HEK293T (cell line): ENCODE data around the gene PTPRD.

Experiments used
- ARNT ChIP-seq: fragments of 450-650 bp; IDR thresholded peaks from 2 replicates; pipeline ENCODE4 v1.6.1; 2017; ENCODE audit warnings: mild to moderate bottlenecking
- BHLHE40 ChIP-seq: fragments of 450-650 bp; IDR thresholded peaks from 2 replicates; pipeline ENCODE4 v1.6.1; 2016; ENCODE audit warnings: mild to moderate bottlenecking, moderate library complexity, borderline replicate concordance
- CTBP1 ChIP-seq: fragments of 450-650 bp; IDR thresholded peaks from 2 replicates; pipeline ENCODE4 v1.6.1; 2016; ENCODE audit warnings: borderline replicate concordance
- ELF4 ChIP-seq: fragments of 450-650 bp; IDR thresholded peaks from 2 replicates; pipeline ENCODE4 v1.6.1; 2017; ENCODE audit warnings: antibody characterized with exemption
- FOXA1 ChIP-seq: fragments of 450-650 bp; IDR thresholded peaks from 2 replicates; pipeline ENCODE4 v1.6.1; 2016; ENCODE audit warnings: mild to moderate bottlenecking
- FOXK2 ChIP-seq: fragments of 450-650 bp; IDR thresholded peaks from 2 replicates; pipeline ENCODE4 v1.6.1; 2016; ENCODE audit warnings: mild to moderate bottlenecking
- FOXM1 ChIP-seq: fragments of 450-650 bp; IDR thresholded peaks from 2 replicates; pipeline ENCODE4 v1.6.1; 2017; ENCODE audit warnings: mild to moderate bottlenecking, borderline replicate concordance
- L3MBTL2 ChIP-seq: fragments of 450-650 bp; conservative IDR thresholded peaks from 2 replicates; pipeline ENCODE4 v1.6.1; 2016; ENCODE audit warnings: mild to moderate bottlenecking
- LEF1 ChIP-seq: fragments of 450-650 bp; IDR thresholded peaks from 2 replicates; pipeline ENCODE4 v1.6.1; 2017; ENCODE audit warnings: mild to moderate bottlenecking, borderline replicate concordance
- NFRKB ChIP-seq: fragments of 450-650 bp; IDR thresholded peaks from 2 replicates; pipeline ENCODE4 v1.6.1; 2016; ENCODE audit warnings: mild to moderate bottlenecking, moderate library complexity
- SP1 ChIP-seq: fragments of 450-650 bp; IDR thresholded peaks from 2 replicates; pipeline ENCODE4 v1.6.1; 2017
- SUZ12 ChIP-seq: fragments of 450-650 bp; IDR thresholded peaks from 2 replicates; pipeline ENCODE4 v1.6.1; 2016; ENCODE audit warnings: mild to moderate bottlenecking
- TARDBP ChIP-seq: fragments of 450-650 bp; IDR thresholded peaks from 2 replicates; pipeline ENCODE4 v1.6.1; 2016
- TF ChIP-seq, protein P1 (sequence below): fragments of 450-650 bp; IDR thresholded peaks from 2 replicates; pipeline ENCODE4 v1.6.1; 2016

GRCh38 chr9:9565700-9566099 lies 1047.1 kb downstream of the PTPRD start:
- TF ChIP-seq L3MBTL2 (no peak), FOXK2 (no peak), FOXA1 (no peak), TARDBP (no peak), BHLHE40 (no peak), SUZ12 (no peak), NFRKB (no peak), SP1 (no peak), CTBP1 (no peak), ARNT (no peak), ELF4 (no peak), FOXM1 (no peak), LEF1 (no peak)
- TF ChIP-seq, protein P1, sequence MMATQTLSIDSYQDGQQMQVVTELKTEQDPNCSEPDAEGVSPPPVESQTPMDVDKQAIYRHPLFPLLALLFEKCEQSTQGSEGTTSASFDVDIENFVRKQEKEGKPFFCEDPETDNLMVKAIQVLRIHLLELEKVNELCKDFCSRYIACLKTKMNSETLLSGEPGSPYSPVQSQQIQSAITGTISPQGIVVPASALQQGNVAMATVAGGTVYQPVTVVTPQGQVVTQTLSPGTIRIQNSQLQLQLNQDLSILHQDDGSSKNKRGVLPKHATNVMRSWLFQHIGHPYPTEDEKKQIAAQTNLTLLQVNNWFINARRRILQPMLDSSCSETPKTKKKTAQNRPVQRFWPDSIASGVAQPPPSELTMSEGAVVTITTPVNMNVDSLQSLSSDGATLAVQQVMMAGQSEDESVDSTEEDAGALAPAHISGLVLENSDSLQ = no peak
